HG02943 (cell line): ENCODE results near the gene GABRR3.

Experiments used
- ATAC-seq: cut with Tn5 transposase; IDR thresholded peaks from one replicate; pipeline ENCODE4 v1.9.1; 2021; ENCODE audit warnings: mild to moderate bottlenecking, low read depth, moderate library complexity; ENCODE audit not compliant: unreplicated experiment

The GABRR3 gene

DNA sequence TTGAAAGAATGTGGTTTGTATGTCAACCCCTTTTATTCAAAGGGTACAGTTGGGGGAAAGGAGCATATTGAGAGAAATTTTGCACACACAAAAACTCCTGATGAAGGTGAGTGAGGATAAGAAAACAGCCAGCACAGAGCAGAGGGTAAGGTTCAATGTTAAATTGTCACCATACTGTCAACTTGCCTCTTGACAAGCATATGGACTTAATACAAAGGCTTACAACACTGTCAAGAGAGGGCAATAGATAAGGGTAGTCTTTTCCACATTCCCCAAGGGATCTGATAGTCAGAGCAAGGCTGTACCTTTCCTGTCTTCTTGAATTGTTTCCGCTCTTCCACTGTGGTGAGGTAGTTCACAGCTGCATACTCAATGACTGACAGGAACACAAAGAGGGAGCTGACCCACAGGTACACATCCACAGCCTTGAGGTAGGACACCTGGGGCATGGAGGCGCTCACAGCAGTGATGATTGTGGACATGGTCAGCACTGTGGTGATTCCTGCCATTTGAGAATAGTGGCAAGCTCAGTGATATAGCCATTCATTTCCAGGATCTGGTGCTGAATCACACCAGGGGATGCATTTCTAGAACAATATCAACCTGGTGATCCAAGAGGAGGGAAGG, 42.5 kb downstream of the GABRR3 start:
- ATAC-seq = no peak

GRCh38 chr3:97991293-97991682, 43.8 kb downstream of the GABRR3 start:
- no peak for ATAC-seq

- no peak for ATAC-seq
These were observed 44.4 kb downstream of the GABRR3 start for GRCh38 chr3:97990624-97991292.

DNA sequence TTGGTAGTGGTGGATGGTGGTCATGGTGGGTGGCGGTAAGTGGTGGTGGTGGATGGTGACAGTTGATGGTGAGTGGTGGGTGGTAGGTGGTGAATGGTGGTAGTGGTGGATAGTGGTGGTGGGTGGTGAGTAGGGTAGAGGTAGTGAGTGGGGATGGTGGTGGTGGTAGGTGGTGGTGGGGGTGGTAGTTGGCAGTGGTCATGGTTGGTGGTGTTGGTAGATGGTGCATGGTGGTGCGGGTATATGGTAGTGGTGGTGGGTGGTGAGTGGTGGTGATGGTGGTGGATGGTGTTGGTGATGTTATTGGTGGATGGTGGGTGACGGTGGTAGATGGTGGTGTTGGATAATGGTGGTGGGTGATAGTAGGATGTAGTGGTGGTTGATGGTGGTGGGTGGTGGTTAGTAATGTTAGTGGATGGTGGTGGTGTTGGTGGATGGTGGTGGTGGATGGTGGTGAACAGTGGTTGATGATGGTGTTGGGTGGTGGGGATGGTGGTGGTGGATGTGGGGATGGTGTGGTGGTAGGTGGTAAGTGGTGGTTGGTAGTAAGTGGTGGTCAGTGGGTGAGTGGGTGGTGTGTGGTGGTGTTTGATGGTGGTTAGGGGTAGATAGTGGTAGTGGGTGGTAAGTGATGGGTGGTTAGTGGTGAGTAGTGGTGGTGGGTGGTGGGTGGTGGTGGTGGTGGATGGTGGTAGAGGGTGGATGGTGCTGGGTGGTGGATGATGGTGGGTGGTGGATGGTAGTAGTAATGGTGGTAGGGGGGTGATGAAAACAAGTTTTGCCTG, 46.1 kb downstream of the GABRR3 start:
- ATAC-seq = no peak

DNA sequence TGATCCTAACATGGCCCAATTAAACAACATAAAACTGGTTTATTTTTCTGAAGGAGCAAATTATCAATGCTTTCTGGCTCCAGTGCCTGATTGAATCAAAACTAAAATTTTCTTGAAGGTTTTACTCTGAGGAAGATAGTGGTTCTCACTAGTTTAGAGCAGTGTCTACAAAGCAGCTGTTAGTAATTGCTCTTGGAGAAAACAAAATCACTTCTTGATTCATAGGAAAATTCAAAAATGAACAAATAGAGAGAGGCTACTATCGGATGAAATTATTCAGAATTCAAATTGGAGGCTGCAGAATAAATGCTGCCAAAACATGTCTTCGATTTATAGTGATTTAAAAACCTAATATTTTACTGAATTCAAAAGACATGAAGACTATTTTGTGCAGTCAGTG, 47.8 kb downstream of the GABRR3 start:
- no peak for ATAC-seq

DNA sequence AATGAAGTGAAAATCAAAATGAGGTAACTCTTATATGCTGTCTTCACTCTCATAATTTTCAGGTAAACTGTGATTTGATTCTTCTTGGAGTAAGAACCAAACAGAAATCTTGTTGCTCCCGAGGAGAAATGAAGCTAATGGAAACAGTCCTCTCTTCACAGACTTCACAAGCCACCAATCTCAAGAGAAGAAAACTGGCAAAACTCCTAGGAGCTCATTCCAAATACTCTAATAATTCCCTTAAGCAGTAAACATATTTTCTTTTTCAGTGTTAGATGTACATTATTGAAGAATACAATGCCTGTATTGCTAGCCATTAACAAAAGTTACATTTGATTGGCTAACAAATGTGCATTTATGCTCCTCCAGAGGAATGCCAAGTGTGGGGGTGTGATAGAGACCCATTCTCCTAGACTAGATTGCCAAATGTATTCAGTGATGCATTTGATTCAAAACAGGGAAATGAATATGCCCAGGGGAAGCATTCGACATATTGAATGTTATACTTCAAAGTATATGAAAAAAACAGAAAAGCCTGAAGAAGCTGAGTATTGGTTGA, 51.1 kb downstream of the GABRR3 start:
- ATAC-seq = no peak

DNA sequence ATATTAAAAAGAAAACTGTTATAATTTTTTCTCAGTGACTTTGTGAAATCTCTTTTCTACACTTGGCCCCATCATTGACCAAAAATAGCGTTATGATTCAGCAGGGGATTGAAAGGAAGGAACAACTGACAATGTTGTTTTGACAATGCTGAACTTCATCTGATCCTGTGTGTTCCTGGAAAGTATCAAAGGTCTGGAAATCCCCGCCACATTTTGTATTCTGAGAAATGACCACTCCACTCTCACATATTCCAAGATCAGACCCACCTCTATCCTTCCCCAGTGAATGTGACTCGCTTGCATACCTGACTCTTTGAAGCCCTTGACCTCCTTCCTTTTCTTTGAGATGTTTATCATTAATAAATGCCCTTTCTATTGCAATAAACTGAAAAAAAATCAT, 53.2 kb downstream of the GABRR3 start:
- ATAC-seq = no peak

- no peak for ATAC-seq
These were observed 55.5 kb downstream of the GABRR3 start for GRCh38 chr3:97979610-97980009.

GRCh38 chr3:97975466-97975865, 59.6 kb downstream of the GABRR3 start:
- no peak for ATAC-seq

- no peak for ATAC-seq
These were observed 60.1 kb downstream of the GABRR3 start for GRCh38 chr3:97974996-97975395.

DNA sequence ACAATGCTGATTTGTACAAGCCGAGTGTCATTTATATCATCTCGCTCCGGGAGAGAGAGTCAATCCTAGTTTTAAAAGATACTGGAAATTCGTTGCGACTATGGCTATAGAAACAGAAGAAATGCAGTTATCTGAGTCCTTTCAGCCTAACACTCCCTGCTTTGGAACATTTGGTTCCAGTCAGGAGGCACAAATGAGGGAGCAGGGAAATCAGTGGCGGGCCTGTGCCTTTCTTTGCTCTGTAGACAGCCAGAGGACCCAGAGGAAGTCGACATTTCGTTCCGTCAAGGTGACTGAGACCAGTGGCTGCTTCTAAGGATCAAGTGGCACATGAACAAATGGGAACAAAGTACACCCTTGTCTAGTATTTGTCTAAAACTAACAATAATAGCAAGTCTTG, 62.1 kb downstream of the GABRR3 start:
- no peak for ATAC-seq

DNA sequence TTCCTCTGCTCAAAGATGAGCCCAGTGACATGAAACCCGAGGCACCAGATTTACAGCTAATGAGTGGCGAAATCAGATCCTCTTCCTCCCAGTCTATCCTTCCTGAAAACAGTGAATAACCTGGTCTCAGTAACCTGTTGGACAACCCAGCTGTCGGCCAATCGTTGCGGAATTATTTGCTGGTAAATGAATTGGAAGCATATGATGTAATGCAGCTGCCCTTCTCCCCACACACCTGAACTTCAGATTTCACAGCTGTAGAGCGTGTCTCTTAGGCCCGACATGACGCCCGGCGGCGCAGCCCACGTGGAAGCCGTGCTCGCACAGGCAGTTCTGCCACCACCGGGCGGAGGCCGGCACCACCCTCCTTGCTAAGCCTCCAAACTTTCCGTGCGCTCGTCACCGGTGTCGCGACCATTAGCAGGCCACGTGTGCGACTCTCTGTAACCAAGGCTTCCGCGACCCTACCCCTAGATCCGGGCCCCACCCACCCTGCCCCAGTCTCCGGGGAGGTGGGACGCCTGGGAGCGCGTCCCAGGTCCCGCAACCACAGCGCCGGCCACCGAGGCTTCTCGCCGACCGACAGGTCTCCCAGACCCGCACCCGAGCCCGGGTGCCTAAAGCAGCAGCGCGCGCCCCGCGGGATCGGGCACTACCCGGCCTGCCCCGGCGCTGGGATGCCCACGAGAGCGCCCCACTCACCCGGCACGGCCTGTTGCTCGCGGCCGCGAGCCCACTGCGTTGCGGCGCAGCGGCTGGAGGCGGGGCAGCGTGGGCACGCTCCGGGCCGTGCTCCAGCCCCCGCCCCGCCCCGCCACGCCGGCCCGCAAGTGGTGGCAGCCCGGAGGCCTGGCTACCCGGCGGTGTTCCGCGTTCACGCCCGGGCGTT, 63.2 kb downstream of the GABRR3 start, which contains the start of gene RIOX2:
Gene RIOX2 (minus strand): TSS at position 753 of the 889 bp plus-strand sequence. CDS start 4,838 bp downstream, outside the sequence.
- ATAC-seq = peak; percentile 88

DNA sequence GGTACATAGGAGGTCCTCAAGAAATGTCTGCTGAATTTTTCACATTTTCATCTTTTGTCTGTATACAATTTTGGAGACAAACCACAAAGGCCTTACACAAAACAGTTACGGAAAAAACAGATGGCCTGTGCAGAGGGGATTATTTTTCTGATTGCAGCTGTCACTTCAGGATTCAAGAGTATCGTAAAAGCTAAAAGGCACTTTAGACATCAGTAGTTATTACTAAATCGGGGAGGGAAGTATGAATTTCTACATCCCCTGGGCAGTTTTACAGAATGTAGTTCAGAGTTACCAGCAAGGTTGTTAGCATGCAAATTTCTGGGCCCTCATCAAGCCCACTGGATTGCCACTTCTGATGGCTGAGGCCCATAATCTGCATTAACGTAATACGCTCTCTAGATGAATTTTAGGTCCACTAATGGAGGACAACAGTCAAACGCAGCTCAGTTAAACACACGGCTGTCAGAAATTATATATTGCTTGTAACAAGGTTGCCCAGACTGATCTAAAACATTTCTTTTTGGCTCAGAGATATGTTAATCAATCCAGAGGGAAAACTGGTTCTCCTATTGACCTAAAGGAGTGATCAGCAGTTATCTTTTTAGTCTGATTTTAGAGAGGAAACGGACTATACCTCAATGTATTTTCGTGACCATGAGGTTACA, 64.0 kb downstream of the GABRR3 start:
- ATAC-seq = no peak

DNA sequence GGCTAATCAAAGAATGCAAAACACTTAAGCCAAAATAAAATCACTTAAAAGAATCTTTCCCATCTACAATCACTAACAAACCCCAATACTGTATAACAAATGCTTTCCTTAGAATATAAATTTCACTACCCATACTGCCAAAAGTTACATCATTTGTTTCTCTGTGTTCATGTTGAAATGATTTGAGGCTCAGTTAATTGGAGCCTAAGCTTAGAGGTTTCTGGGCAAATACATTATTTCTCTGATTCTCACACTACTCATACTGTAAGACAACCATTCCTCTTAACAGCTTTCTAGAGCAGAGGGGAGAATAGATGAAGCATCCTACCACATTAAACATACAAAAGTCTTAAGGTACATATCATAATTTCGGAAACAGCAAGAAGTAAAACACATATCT, 65.0 kb downstream of the GABRR3 start:
- ATAC-seq = no peak

- no peak for ATAC-seq
These were observed 65.6 kb downstream of the GABRR3 start for GRCh38 chr3:97969541-97969940.

GRCh38 chr3:97968376-97968775, 66.7 kb downstream of the GABRR3 start:
- no peak for ATAC-seq

- ATAC-seq = no peak
These were observed 67.1 kb downstream of the GABRR3 start for GRCh38 chr3:97967966-97968365.

GRCh38 chr3:97960993-97961766, 73.9 kb downstream of the GABRR3 start:
- no peak for ATAC-seq

DNA sequence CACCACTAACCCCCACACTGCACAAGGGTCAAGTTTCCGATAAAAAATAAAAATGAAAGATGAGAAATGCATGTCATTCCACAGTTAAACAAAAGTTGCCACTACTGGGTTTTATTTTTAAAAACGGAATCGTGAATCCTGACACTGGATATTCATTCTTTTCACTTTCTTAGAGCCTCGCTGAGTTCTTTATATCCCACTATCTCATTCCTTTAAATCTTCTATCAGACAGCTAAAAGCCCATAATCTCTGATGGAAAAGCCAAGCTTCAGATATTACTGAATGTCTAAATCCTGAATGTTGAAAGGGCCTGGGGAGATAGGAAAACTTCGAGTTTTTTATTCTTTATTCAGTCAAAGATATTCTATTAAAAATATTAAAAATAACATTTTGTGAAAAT, 74.6 kb downstream of the GABRR3 start:
- ATAC-seq = no peak
